ENCODE data around the gene TEX53.

GRCh38 chr9:114662081-114662989 lies 4.7 kb upstream of the TEX53 start:
- peak; percentile 83 for TF ChIP-seq CTCF (IDR thresholded peaks at IDR 0.05; ENCODE audit: low read depth, low read length, poor library complexity, severe bottlenecking)
- no peak for TF ChIP-seq EZH2phosphoT487 (IDR thresholded peaks at IDR 0.05; ENCODE audit: borderline replicate concordance, low read length)
